ENCODE measurements around the gene KCNG4.
"Not testable (repeated sequence)": the region's sequence is repeated elsewhere in the genome, so short reads cannot be mapped to it uniquely, and the experiment has no call there.

KCNG4 gene

GRCh38 chr16:84234321-84235241 lies 5.2 kb downstream of the KCNG4 start:
- no peak for DNase-seq (ENCODE audit: low spot score)

- no peak for DNase-seq (ENCODE audit: low spot score)
These were observed 6.1 kb downstream of the KCNG4 start for GRCh38 chr16:84233748-84234147.

- no peak for DNase-seq (ENCODE audit: low spot score)
These were observed 6.8 kb downstream of the KCNG4 start for GRCh38 chr16:84232969-84233368.

DNA sequence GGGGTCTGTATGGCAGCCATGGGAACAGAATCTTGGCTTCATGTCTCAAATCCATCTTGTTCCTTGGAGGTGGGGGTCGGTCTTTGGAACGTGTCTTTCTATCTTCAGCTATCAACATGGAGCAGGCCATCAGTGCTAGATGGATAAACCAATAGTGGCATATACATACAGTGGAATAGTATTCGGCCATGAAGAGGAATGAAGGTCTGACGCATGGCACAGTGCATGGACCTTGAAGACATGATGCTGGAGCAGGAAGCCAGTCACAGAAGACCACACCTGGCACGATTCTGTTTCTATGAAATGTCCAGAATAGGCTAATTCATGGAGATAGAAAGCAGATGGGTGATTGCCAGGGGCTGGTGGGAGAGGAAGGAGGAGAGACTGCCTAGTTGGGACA lies 7.8 kb downstream of the KCNG4 start:
- DNase-seq (ENCODE audit: low spot score), result no peak

GRCh38 chr16:84229471-84229870 lies 10.3 kb downstream of the KCNG4 start:
- DNase-seq (ENCODE audit: low spot score), result no peak

DNA sequence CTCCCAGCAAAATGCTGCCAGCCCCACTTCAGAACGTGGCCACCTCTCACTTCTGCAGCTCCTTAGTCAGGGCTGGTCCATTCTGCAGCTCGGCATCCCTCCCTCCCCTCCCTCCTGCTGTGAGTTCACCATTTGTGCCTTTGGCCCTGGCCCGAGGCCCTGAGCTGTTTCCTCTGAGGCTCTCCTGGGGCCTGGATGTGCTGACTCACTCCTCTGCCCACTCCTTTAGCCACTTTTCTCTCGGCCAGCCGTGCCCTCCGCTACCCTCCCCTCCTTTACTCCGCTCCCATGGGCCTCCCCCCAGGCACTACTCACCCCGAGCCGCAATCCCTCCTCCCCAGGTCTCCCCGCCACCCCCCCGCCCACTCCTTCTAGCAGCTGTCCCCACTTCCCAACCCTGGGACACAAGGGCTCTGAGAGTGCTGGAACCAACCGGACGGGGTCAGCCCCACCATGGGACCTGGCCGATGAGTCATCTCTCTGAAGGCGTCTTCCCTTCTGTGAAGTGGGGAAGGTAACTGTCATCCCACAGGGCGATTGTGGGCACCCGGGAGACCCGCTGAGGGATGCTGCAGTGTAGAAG lies 11.5 kb downstream of the KCNG4 start:
- peak; percentile 89 for DNase-seq (ENCODE audit: low spot score)

GRCh38 chr16:84227548-84227947 lies 12.3 kb downstream of the KCNG4 start:
- DNase-seq (ENCODE audit: low spot score), result no peak

DNA sequence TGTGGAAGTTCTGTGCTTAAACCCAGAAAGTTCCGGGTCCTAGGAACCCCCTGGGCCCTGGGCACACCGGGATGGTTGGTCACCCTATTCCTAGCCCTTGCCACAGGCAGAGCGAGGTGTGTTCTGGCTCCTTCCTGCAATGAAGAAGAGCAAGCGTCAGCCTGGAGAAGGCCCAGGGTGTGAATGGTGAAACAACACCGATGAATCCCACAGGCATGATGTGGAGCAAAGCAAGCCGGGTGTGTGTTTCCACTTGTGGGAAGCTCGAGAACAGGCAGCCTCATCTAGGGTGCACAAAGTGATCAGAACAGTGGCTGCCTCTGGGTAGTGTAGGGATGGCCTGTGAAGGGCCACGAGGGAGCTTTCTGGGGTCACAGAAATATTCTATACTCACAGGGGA lies 13.8 kb downstream of the KCNG4 start:
- DNase-seq (ENCODE audit: low spot score), result no peak

GRCh38 chr16:84225571-84225970 lies 14.2 kb downstream of the KCNG4 start:
- no peak for DNase-seq (ENCODE audit: low spot score)

- no peak for DNase-seq (ENCODE audit: low spot score)
These were observed 14.7 kb downstream of the KCNG4 start for GRCh38 chr16:84225126-84225525.

GRCh38 chr16:84224554-84224953 lies 15.3 kb downstream of the KCNG4 start:
- no peak for DNase-seq (ENCODE audit: low spot score)

GRCh38 chr16:84223456-84223855 lies 16.4 kb downstream of the KCNG4 start:
- peak; percentile 10 for DNase-seq (ENCODE audit: low spot score)

- DNase-seq (ENCODE audit: low spot score), result no peak
These were observed 19.0 kb downstream of the KCNG4 start for GRCh38 chr16:84220851-84221250.

GRCh38 chr16:84218956-84219355 lies 20.9 kb downstream of the KCNG4 start:
- DNase-seq (ENCODE audit: low spot score), result no peak

DNA sequence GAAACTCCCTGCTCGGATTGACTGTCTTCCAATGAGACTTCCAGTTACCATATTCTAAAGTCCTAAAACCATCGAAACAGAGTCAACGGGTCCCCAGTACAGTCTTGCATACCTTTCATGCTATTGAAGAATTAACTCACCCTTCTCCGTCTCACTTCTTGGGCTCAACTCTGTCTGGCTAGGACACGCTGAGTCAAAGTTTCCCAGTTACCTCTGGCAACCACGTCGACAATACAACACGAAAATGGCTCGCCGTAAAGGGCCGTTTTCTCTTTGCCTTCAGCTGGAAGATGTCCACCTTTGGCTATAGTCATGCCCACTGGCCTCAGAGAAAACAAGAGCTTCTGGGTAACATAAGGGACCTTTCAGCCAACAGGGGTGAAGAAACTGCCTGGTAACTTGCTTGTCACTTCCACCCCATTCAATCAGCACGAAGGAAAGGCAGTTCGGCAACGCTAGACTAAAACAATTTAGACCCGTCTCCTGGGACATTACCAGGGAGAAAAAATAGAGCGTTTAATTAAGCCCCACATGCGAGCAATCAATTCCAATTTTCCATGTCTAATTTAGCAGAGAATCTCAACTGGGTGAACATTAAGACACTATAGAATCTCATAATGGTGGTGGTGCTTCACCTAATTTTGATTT lies 21.5 kb downstream of the KCNG4 start:
- DNase-seq (ENCODE audit: low spot score), result no peak

- not testable (repeated sequence) for DNase-seq (ENCODE audit: low spot score)
These were observed 23.7 kb downstream of the KCNG4 start for GRCh38 chr16:84216144-84216543.

DNA sequence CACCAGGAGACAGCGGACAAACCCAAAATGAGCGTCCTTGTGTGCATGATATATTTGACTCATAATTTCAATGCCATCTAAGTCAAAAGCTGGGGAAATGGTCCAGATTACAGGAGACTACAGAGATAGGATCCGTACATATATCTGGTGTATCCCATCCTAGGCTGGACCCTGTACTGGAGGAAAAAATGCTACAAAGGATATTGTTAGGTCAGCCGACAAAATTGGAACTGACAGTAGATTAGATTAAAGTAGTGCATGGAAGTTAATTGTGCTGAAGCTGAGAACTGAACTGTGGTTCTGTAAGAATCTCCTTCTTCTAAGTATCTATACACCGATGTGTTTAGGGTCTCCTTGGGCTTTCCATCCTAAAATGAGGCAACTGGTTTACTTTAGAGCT lies 24.3 kb downstream of the KCNG4 start:
- no peak for DNase-seq (ENCODE audit: low spot score)

DNA sequence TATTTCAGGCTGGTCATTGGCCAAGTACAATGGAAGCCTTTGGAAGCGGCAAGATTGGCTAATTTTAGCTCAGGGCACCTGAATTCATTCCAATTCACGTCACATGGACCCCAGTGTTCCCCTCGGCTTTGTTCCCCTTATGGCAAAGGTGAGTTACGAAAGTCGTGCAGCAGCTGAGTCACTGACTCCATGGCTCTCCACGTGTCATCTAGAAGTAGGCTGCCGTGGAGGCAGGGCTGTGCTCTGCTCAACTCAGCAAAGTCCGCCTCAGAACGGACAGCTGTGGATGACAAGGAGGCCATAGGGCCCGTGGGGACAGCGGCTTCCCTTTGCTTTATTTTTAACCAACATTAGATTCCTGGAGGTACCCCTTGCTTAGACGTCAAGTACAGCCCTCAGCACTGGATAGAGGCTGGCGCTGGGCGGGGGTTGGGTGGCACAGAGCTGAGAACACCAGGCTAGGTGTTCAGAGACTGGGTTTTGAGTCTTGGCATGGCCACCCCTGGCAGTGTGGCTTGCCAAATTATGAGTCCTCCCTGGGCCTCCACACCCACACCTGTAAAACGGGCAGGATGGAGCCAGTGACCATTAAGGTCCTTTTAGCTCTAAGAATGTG lies 25.3 kb downstream of the KCNG4 start:
- no peak for DNase-seq (ENCODE audit: low spot score)

DNA sequence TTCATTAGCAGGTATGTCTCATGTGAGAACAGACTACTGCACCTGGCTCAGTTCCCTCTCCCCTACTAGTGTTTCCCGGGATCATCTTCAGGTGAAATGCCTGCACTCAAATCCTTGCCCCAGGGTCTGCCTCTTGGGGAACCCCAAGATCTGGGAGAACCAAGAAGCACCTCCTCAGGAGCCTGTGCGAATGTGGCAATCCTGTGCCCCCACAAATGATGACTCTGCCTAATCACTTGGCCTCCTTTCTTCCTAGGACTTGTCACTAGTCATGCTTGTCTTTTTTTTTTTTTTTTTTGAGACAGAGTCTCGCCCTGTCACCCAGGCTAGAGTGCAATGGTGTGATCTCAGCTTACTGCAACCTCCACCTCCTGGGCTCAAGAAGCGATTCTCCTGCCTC lies 27.2 kb downstream of the KCNG4 start:
- no peak for DNase-seq (ENCODE audit: low spot score)

DNA sequence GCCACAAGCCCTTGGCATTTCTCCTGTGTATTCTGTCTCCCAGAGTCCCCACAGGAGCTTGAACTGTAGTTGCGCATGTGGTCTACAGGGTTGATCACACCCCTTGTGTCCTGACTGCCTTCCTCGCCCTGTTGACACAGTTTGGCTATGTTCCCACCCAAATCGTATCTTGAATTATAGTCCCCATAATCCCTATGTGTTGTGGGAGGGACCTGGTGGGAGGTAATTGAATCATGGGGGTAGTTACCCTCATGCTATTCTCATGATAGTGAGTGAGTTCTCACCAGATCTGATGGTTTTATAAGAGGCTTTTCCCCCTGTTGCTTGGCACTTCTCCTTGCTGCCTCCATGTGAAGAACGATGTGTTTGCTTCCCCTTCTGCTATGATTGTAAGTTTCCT lies 27.7 kb downstream of the KCNG4 start:
- DNase-seq (ENCODE audit: low spot score), result no peak

- DNase-seq (ENCODE audit: low spot score), result no peak
These were observed 29.8 kb downstream of the KCNG4 start for GRCh38 chr16:84209989-84210388.

DNA sequence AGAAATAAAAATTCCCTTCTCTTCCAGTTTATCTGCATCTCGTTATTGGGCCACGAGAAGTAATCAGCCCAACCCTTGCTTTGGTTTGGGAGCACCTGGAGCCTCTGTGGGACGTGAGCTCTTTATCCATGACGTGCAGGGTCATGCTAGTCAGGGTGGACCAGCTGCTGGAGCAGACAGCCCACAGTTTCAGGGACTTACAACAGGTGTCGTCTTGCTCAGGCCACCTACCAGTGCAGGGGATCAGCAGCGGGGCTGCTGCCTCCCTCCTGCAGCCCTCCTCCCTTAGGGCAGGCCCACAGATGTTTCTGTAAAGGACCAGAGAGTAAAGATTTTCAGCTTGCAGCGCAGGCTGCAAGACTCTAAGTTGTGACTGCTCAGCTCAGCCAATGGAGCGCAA lies 31.9 kb downstream of the KCNG4 start:
- DNase-seq (ENCODE audit: low spot score), result no peak

- DNase-seq (ENCODE audit: low spot score), result no peak
These were observed 32.6 kb downstream of the KCNG4 start for GRCh38 chr16:84207251-84207650.
